ENCODE measurements around the gene EEF1AKMT3. TPM values are rescaled to one million over a fixed set of nuclear protein-coding genes. Genes with fewer than 3 reads are reported as not detected.

The EEF1AKMT3 gene
- total RNA-seq, 2 donors from 2014 or later: 1.9 to 3.6 TPM

GRCh38 chr12:57775563-57776246 is 3.3 kb downstream of the EEF1AKMT3 start:
- H3K4me3 ChIP-seq: no peak overlapping the region
- no peaks in the 10 kb centered on the region for H3K27me3 ChIP-seq
- H3K36me3 ChIP-seq: no peaks in the 10 kb centered on the region
- peaks cover 0 to 25% of the 10 kb centered on the region in 2 donors for H3K4me1 ChIP-seq
- H3K27ac ChIP-seq: no peak overlapping the region
- DNase-seq (ENCODE audit: low spot score): no peak
- no peaks in the 10 kb centered on the region for H3K9me3 ChIP-seq
- TF ChIP-seq CTCF (IDR thresholded peaks at IDR 0.05): no peak

- no peak for DNase-seq (ENCODE audit: low spot score)
- no peak for TF ChIP-seq CTCF (IDR thresholded peaks at IDR 0.05)
- Histone ChIP-seq H3K4me3 (no peak overlapping the region), H3K27me3 (no peaks in the 10 kb centered on the region), H3K27ac (no peak overlapping the region), H3K4me1 (peaks cover 0 to 20% of the 10 kb centered on the region in 2 donors), H3K9me3 (no peaks in the 10 kb centered on the region), H3K36me3 (no peaks in the 10 kb centered on the region)
These were observed 3.8 kb downstream of the EEF1AKMT3 start for GRCh38 chr12:57776247-57776587.

- Histone ChIP-seq H3K9me3 (no peaks in the 10 kb centered on the region), H3K36me3 (no peaks in the 10 kb centered on the region), H3K4me1 (peaks cover 0 to 16% of the 10 kb centered on the region in 2 donors), H3K27me3 (no peaks in the 10 kb centered on the region), H3K27ac (no peak overlapping the region), H3K4me3 (no peak overlapping the region)
- DNase-seq (ENCODE audit: low spot score): no peak
- TF ChIP-seq CTCF (IDR thresholded peaks at IDR 0.05): no peak
These were observed 5.0 kb downstream of the EEF1AKMT3 start for GRCh38 chr12:57777367-57777766.

GRCh38 chr12:57777911-57778310 is 5.5 kb downstream of the EEF1AKMT3 start:
- Histone ChIP-seq H3K27me3 (no peaks in the 10 kb centered on the region), H3K4me3 (no peak overlapping the region), H3K4me1 (peaks cover 0 to 12% of the 10 kb centered on the region in 2 donors), H3K36me3 (no peaks in the 10 kb centered on the region), H3K9me3 (no peaks in the 10 kb centered on the region), H3K27ac (no peak overlapping the region)
- no peak for DNase-seq (ENCODE audit: low spot score)
- no peak for TF ChIP-seq CTCF (IDR thresholded peaks at IDR 0.05)

GRCh38 chr12:57779736-57780135 is 7.3 kb downstream of the EEF1AKMT3 start:
- Histone ChIP-seq H3K27ac (no peak overlapping the region), H3K9me3 (no peaks in the 10 kb centered on the region), H3K36me3 (peaks cover 5% of the 10 kb centered on the region), H3K4me3 (no peak overlapping the region), H3K27me3 (no peaks in the 10 kb centered on the region), H3K4me1 (peaks cover 0 to 16% of the 10 kb centered on the region in 2 donors)
- no peak for DNase-seq (ENCODE audit: low spot score)
- no peak for TF ChIP-seq CTCF (IDR thresholded peaks at IDR 0.05)

Data from right atrium auricular region (tissue), 2 donors.